ENCODE data around the gene PCDHGA11.

DNA sequence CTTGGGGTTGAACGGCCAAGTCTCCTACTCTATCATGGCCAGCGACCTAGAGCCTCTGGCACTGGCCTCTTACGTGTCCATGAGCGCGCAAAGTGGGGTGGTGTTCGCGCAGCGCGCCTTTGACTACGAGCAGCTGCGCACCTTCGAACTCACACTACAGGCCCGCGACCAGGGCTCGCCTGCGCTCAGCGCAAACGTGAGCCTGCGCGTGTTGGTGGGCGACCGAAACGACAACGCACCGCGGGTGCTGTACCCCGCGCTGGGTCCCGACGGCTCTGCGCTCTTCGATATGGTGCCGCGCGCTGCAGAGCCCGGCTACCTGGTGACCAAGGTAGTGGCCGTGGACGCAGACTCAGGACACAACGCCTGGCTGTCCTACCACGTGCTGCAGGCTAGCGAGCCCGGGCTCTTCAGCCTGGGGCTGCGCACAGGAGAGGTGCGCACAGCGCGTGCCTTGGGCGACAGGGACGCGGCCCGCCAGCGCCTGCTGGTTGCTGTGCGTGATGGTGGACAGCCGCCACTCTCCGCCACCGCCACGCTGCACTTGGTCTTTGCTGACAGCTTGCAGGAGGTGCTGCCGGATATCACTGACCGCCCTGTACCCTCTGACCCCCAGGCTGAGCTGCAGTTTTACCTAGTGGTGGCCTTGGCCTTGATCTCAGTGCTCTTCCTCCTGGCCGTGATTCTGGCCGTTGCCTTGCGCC, 21.1 kb upstream of the PCDHGA11 start:
- TF ChIP-seq, protein P1, sequence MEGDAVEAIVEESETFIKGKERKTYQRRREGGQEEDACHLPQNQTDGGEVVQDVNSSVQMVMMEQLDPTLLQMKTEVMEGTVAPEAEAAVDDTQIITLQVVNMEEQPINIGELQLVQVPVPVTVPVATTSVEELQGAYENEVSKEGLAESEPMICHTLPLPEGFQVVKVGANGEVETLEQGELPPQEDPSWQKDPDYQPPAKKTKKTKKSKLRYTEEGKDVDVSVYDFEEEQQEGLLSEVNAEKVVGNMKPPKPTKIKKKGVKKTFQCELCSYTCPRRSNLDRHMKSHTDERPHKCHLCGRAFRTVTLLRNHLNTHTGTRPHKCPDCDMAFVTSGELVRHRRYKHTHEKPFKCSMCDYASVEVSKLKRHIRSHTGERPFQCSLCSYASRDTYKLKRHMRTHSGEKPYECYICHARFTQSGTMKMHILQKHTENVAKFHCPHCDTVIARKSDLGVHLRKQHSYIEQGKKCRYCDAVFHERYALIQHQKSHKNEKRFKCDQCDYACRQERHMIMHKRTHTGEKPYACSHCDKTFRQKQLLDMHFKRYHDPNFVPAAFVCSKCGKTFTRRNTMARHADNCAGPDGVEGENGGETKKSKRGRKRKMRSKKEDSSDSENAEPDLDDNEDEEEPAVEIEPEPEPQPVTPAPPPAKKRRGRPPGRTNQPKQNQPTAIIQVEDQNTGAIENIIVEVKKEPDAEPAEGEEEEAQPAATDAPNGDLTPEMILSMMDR (IDR thresholded peaks at IDR 0.05; ENCODE audit: low read depth, low read length), result no peak
- TF ChIP-seq EZH2phosphoT487 (IDR thresholded peaks at IDR 0.05; ENCODE audit: low read depth), result no peak
